GM12878 (cell line): ENCODE measurements around the gene GK. TPM values are rescaled to one million over a fixed set of nuclear protein-coding genes. Genes with fewer than 3 reads are reported as not detected.

Experiments
- ATAC-seq: fragments of 200-7000 bp; cut with Tn5 transposase; 3 replicates; pipeline ENCODE4 v1.9.1; 2020; ENCODE audit warnings: mild to moderate bottlenecking, moderate library complexity
- BruUV-seq: library from RNA; stranded (reverse); fragments of 400-500 nt; replicated peaks from 2 replicates; lab custom pipeline; 2021; lab: Mats Ljungman, UMichigan
- CTCF ChIA-PET: fragments of 300-600 bp; sonication (Branson Sonifier 250); formaldehyde crosslinking; extraction: SDS; loops from one replicate; lab custom pipeline; 2021; ENCODE audit warnings: inconsistent platforms; lab: Yijun Ruan, JAX
- POLR2A ChIA-PET: fragments of 350-600 bp; formaldehyde crosslinking; extraction: SDS; loops from one replicate; lab custom pipeline; 2021; ENCODE audit warnings: inconsistent platforms; lab: Charles Lee
- RAD21 ChIA-PET: fragments of 300-600 bp; sonication (Branson Sonifier 250); formaldehyde crosslinking; loops from one replicate; lab custom pipeline; 2023; ENCODE audit warnings: antibody characterized with exemption; ENCODE audit not compliant: unreplicated experiment; lab: Charles Lee
- SMC1A ChIA-PET: fragments of 300-600 bp; sonication (Branson Sonifier 250); formaldehyde crosslinking; loops from one replicate; lab custom pipeline; 2023; ENCODE audit not compliant: unreplicated experiment, uncharacterized antibody; lab: Charles Lee
- DNase-seq: peaks from one replicate; pipeline ENCODE4 v3.0.0-alpha.2; 2011; ENCODE audit warnings: low read depth, low spot score
- FAIRE-seq: peaks from 3 replicates; lab custom pipeline; 2011; peaks lifted over from hg19 to GRCh38; lab: Jason Lieb, UNC
- H2AFZ ChIP-seq: 2 replicates; pipeline ENCODE4 v1.6.0; 2011; ENCODE audit warnings: low read depth, low read length, control low read depth; ENCODE audit not compliant: control insufficient read depth
- H3K27ac ChIP-seq: 2 replicates; pipeline ENCODE4 v1.5.1; 2011; ENCODE audit warnings: control low read depth; ENCODE audit not compliant: control insufficient read depth, insufficient read depth
- H3K27me3 ChIP-seq, 2 experiments: replicated peaks in 1 of 2; 2 replicates each; pipeline versions ENCODE4 v1.6.0 to v1.6.1; 2011; ENCODE audit warnings: low read length in 1 of 2; ENCODE audit not compliant: control insufficient read depth in 2 of 2, insufficient read depth in 2 of 2
- H3K36me3 ChIP-seq, 2 experiments: 2 replicates each; pipeline ENCODE4 v1.5.1; 2011; ENCODE audit warnings: low read length in 1 of 2; ENCODE audit not compliant: control insufficient read depth in 2 of 2, insufficient read depth in 2 of 2
- H3K4me1 ChIP-seq: 2 replicates; pipeline ENCODE4 v1.6.1; 2011; ENCODE audit warnings: mild to moderate bottlenecking, low read length, moderate library complexity, mixed read lengths; ENCODE audit not compliant: control insufficient read depth, insufficient read depth
- H3K4me2 ChIP-seq: 2 replicates; pipeline ENCODE4 v1.6.0; 2011; ENCODE audit warnings: control low read depth; ENCODE audit not compliant: control insufficient read depth, insufficient read depth
- H3K4me3 ChIP-seq: fragments of 200-600 bp; sonication (generic); 2 replicates; pipeline ENCODE4 v1.5.1; 2016
- H3K79me2 ChIP-seq: 2 replicates; pipeline ENCODE4 v1.6.0; 2011; ENCODE audit warnings: low read length; ENCODE audit not compliant: control insufficient read depth, insufficient read depth
- H3K9ac ChIP-seq: 2 replicates; pipeline ENCODE4 v1.8.0; 2011; ENCODE audit warnings: low read length, control low read depth, mixed read lengths; ENCODE audit not compliant: control insufficient read depth, insufficient read depth
- H3K9me3 ChIP-seq: replicated peaks from 3 replicates; pipeline ENCODE4 v1.5.1; 2011; ENCODE audit warnings: mild to moderate bottlenecking, low read length; ENCODE audit not compliant: control insufficient read depth, insufficient read depth
- H4K20me1 ChIP-seq: 2 replicates; pipeline ENCODE4 v1.6.0; 2011; ENCODE audit not compliant: control insufficient read depth, insufficient read depth
- CEBPZ ChIP-seq: fragments of 150-350 bp; IDR thresholded peaks from 2 replicates; pipeline ENCODE4 v1.6.1; 2016; ENCODE audit warnings: low read depth, low read length
- CHD1 ChIP-seq: IDR thresholded peaks from 2 replicates; pipeline ENCODE4 v1.6.1; 2012; ENCODE audit warnings: low read depth, low read length, improper control_type of control experiment
- CREB1 ChIP-seq: IDR thresholded peaks from 2 replicates; pipeline ENCODE4 v1.6.1; 2012; ENCODE audit warnings: low read depth, mild to moderate bottlenecking, inconsistent platforms
- FOXK2 ChIP-seq: fragments of 450-650 bp; IDR thresholded peaks from 2 replicates; pipeline ENCODE4 v1.6.1; 2017; ENCODE audit warnings: mild to moderate bottlenecking, moderate library complexity
- HDAC2 ChIP-seq: fragments of 200-600 bp; sonication (generic); IDR thresholded peaks from 2 replicates; pipeline ENCODE4 v1.6.1; 2017
- IKZF2 ChIP-seq, 2 experiments: fragments of 450-650 bp; IDR thresholded peaks; 2 replicates each; pipeline ENCODE4 v1.6.1; 2017; ENCODE audit warnings: mild to moderate bottlenecking in 2 of 2, moderate library complexity in 2 of 2
- IRF3 ChIP-seq: fragments of 450-650 bp; IDR thresholded peaks from 2 replicates; pipeline ENCODE4 v1.6.1; 2014; ENCODE audit warnings: mild to moderate bottlenecking
- NFXL1 ChIP-seq: fragments of 450-650 bp; IDR thresholded peaks from 2 replicates; pipeline ENCODE4 v1.6.1; 2017; ENCODE audit warnings: antibody characterized with exemption, mild to moderate bottlenecking, borderline replicate concordance
- PAX8 ChIP-seq: fragments of 450-650 bp; IDR thresholded peaks from 2 replicates; pipeline ENCODE4 v1.6.1; 2017; ENCODE audit warnings: mild to moderate bottlenecking, moderate library complexity
- POU2F2 ChIP-seq: IDR thresholded peaks from 3 replicates; pipeline ENCODE4 v1.6.1; 2011; ENCODE audit warnings: low read depth, mild to moderate bottlenecking, low read length, borderline replicate concordance
- RAD51 ChIP-seq: fragments of 450-650 bp; IDR thresholded peaks from 2 replicates; pipeline ENCODE4 v1.6.1; 2016; ENCODE audit warnings: moderate library complexity, mild to moderate bottlenecking, inconsistent platforms
- SMAD5 ChIP-seq: IDR thresholded peaks from 2 replicates; pipeline ENCODE4 v1.6.1; 2016; ENCODE audit warnings: antibody characterized with exemption, low read depth
- TBL1XR1 ChIP-seq: IDR thresholded peaks from 2 replicates; pipeline ENCODE4 v1.6.1; 2012; ENCODE audit warnings: low read depth, low read length, improper control_type of control experiment
- YBX1 ChIP-seq: fragments of 450-650 bp; IDR thresholded peaks from 2 replicates; pipeline ENCODE4 v1.6.1; 2016; ENCODE audit warnings: antibody characterized with exemption
- ZBED1 ChIP-seq: IDR thresholded peaks from 2 replicates; pipeline ENCODE4 v1.6.1; 2016; ENCODE audit warnings: borderline replicate concordance
- ZNF274 ChIP-seq: IDR thresholded peaks from one replicate; pipeline ENCODE4 v1.8.0; 2011; ENCODE audit not compliant: insufficient read length, insufficient read depth
- WGBS: methylation state at CpG from one replicate; pipeline ENCODE4 v1.1.6; 2016; ENCODE audit warnings: low lambda C conversion rate; ENCODE audit not compliant: insufficient replicate concordance, insufficient coverage; ENCODE audit errors: missing lambda C conversion rate; 5-methylcytosine and 5-hydroxymethylcytosine counted together
- in situ Hi-C: fragments of 300-500 bp; cut with MboI; formaldehyde crosslinking; loops from 9 replicates; pipeline ENCODE4 v1.14.3; 2018; ENCODE audit warnings: mixed read lengths
- intact Hi-C: fragments of 100-400 bp; cut with micrococcal nuclease; formaldehyde crosslinking; loops from one replicate; pipeline ENCODE4 v1.14.2; 2022; ENCODE audit not compliant: unreplicated experiment
- polyA plus RNA-seq, 11 experiments: library from polyadenylated mRNA; depleted of rRNA in 4 of 11; unstranded in 6 of 11; stranded (reverse) in 5 of 11; fragments of >200 nt; fragmentation: Nextera tagmentation in 4 of 11; fragmentation: Illumina TruSeq in 1 of 11; extraction: Ambion mirVana in 4 of 11; extraction: Trizol in 1 of 11; gene quantifications; 1 replicate in 1 of 11; 2 replicates in 10 of 11; pipeline versions ENCODE4 v1.2.1 to v1.2.3, GENCODE V29; 2011 to 2016; ENCODE audit warnings: inconsistent platforms in 2 of 11, missing spikeins in 2 of 11, low read depth in 1 of 11
- total RNA-seq, 4 experiments: library from RNA; depleted of rRNA in 3 of 4; stranded (reverse); fragments of >200 nt in 3 of 4; fragmentation: Illumina TruSeq in 1 of 4; extraction: Trizol in 1 of 4; gene quantifications; 2 replicates each; pipeline versions ENCODE4 v1.2.1 to v1.2.3, GENCODE V29; 2013 to 2021

The GK gene
- total and polyA plus RNA-seq, 10 of the 15 experiments (the other 5 are each of a cell fraction or from before 2014, with no cell fraction given): 6.3 to 22.3 (median 11.1) TPM

GRCh38 chrX:30622361-30622760, 30.9 kb upstream of the GK start:
- no peak for FAIRE-seq
- CTCF ChIA-PET: no interaction called here

GRCh38 chrX:30626402-30626801, 26.8 kb upstream of the GK start:
- POLR2A ChIA-PET: no interaction called here
- Histone ChIP-seq H3K4me2 (no peak overlapping the region), H4K20me1 (no peaks in the 10 kb centered on the region), H3K9me3 (peaks cover 2% of the 10 kb centered on the region; the same call in 1 of the 3 replicates), H3K36me3 (no peaks in the 10 kb centered on the region), H3K4me1 (no peaks in the 10 kb centered on the region), H3K79me2 (no peaks in the 10 kb centered on the region), H3K27ac (no peak overlapping the region), H2AFZ (no peak overlapping the region), H3K9ac (no peak overlapping the region), H3K4me3 (no peak overlapping the region), H3K27me3 (no peaks in the 10 kb centered on the region)
- DNase-seq (no peak), FAIRE-seq (no peak), ATAC-seq (no peak)
- intact Hi-C loops (no loop called here), in situ Hi-C loops (no loop called here)
- no TSS peak for BruUV-seq
- SMC1A ChIA-PET: no interaction called here
- RAD21 ChIA-PET: no interaction called here
- WGBS: 19% methylated on average over 2 of the region's 2 CpGs
- CTCF ChIA-PET: interaction anchor here (0.8 kb wide), 1 partner anchor 9 kb away, joined by 3 read pairs; no protein-coding TSS in a partner anchor
- TF ChIP-seq YBX1: no peak
- no peak for TF ChIP-seq ZBED1
- no peak for TF ChIP-seq CHD1
- TF ChIP-seq CEBPZ: no peak
- no peak for TF ChIP-seq ZNF274
- no peak for TF ChIP-seq IRF3
- TF ChIP-seq POU2F2: no peak
- TF ChIP-seq FOXK2: no peak
- no peak for TF ChIP-seq RAD51
- no peak for TF ChIP-seq HDAC2
- no peak for TF ChIP-seq CREB1
- TF ChIP-seq PAX8: no peak
- TF ChIP-seq IKZF2 (IDR thresholded peaks at IDR 0.05): no peak

More at GRCh38 chrX:30622361-30622760, 30.9 kb upstream of the GK start:
- no peak for TF ChIP-seq NFXL1
- no peak for TF ChIP-seq PAX8
- no peak for TF ChIP-seq POU2F2
- TF ChIP-seq SMAD5: no peak
- TF ChIP-seq TBL1XR1: no peak
- TF ChIP-seq ZNF274: no peak
- TF ChIP-seq, all 136 proteins: peak for 0
- ATAC-seq (peak; percentile 35), DNase-seq (no peak)
- Histone ChIP-seq H3K36me3 (no peaks in the 10 kb centered on the region), H3K4me2 (no peak overlapping the region), H3K4me3 (no peak overlapping the region), H3K27me3 (no peaks in the 10 kb centered on the region), H3K79me2 (no peaks in the 10 kb centered on the region), H3K27ac (no peak overlapping the region), H2AFZ (no peak overlapping the region), H4K20me1 (no peaks in the 10 kb centered on the region), H3K9me3 (peaks cover 2% of the 10 kb centered on the region; the same call in 1 of the 3 replicates), H3K9ac (no peak overlapping the region), H3K4me1 (no peaks in the 10 kb centered on the region)
- ChIA-PET POLR2A (no interaction called here), SMC1A (no interaction called here), RAD21 (no interaction called here)
- intact Hi-C loops (no loop called here), in situ Hi-C loops (no loop called here)
- 74% methylated on average over 2 of the region's 2 CpGs for WGBS
- BruUV-seq: no TSS peak
